ENCODE results near the gene TMEM240.

GRCh38 chr1:1583347-1584010 lies 43.1 kb upstream of the TMEM240 start:
- TF ChIP-seq CTCF (IDR thresholded peaks at IDR 0.05; ENCODE audit: extremely low read depth in 1 of 2, insufficient read depth in 1 of 2, low read depth in 1 of 2, low read length in 2 of 2) = no peak
- no peak for TF ChIP-seq POLR2AphosphoS5 (IDR thresholded peaks at IDR 0.05; ENCODE audit: insufficient read depth, low read depth, low read length)
- no peak for TF ChIP-seq POLR2A (IDR thresholded peaks at IDR 0.05; ENCODE audit: low read depth, low read length)
- TF ChIP-seq MYC (IDR thresholded peaks at IDR 0.05; ENCODE audit: low read depth, low read length) = no peak
- no peak for TF ChIP-seq FOS (IDR thresholded peaks at IDR 0.05; ENCODE audit: borderline replicate concordance, insufficient read depth, low read length)
- no peak for TF ChIP-seq EZH2 (IDR thresholded peaks at IDR 0.05; ENCODE audit: borderline replicate concordance, low read depth, low read length, severe bottlenecking)
- no peak for TF ChIP-seq JUN (IDR thresholded peaks at IDR 0.05; ENCODE audit: borderline replicate concordance, insufficient read depth, insufficient read length, low read depth)
- no peak for TF ChIP-seq MAX (IDR thresholded peaks at IDR 0.05; ENCODE audit: insufficient read depth, insufficient read length)
- TF ChIP-seq GATA2 (IDR thresholded peaks at IDR 0.05; ENCODE audit: insufficient read depth, insufficient read length, low read depth, low read length) = no peak
